A549 (cell line): ENCODE measurements around the gene TYRO3. TPM values are rescaled to one million over a fixed set of nuclear protein-coding genes. Genes with fewer than 3 reads are reported as not detected.
A peak's percentile ranks its signal among the peaks of the same experiment; 100 is the strongest.

Experiments
- ATAC-seq, 2 experiments: fragments of 200-7000 bp in 1 of 2; fragments of >200 bp in 1 of 2; cut with Nextera tagmentation in 1 of 2; cut with Tn5 transposase in 1 of 2; 3 replicates each; pipeline versions ENCODE4 v1.8.0 to v1.9.1; 2018 to 2020; ENCODE audit warnings: mild to moderate bottlenecking in 1 of 2, moderate library complexity in 1 of 2
- CTCF ChIA-PET: fragments of 300-600 bp; sonication (Branson Sonifier 250); formaldehyde crosslinking; extraction: SDS; loops from one replicate; lab custom pipeline; 2021; ENCODE audit warnings: antibody characterized with exemption, inconsistent platforms; lab: Yijun Ruan, JAX
- POLR2A ChIA-PET: fragments of 350-600 bp; formaldehyde crosslinking; extraction: SDS; loops from one replicate; lab custom pipeline; 2021; ENCODE audit warnings: antibody characterized with exemption, inconsistent platforms; lab: Yijun Ruan, JAX
- DNase-seq, 2 experiments: peaks; one replicate each; pipeline versions ENCODE4 v3.0.0 to v3.0.0-alpha.2; 2011 to 2016; ENCODE audit warnings: low read depth in 1 of 2, low spot score in 1 of 2
- FAIRE-seq: peaks from 2 replicates; lab custom pipeline; 2011; peaks lifted over from hg19 to GRCh38; lab: Jason Lieb, UNC
- H3K27ac ChIP-seq, 2 experiments: fragments of >200 bp; sonication (Bioruptor Twin); formaldehyde crosslinking; 3 replicates each; pipeline ENCODE4 v1.5.1; 2016 to 2017
- H3K4me1 ChIP-seq: fragments of >200 bp; sonication (Bioruptor Twin); formaldehyde crosslinking; 3 replicates; pipeline ENCODE4 v1.6.1; 2016
- H3K4me2 ChIP-seq: fragments of >200 bp; sonication (Bioruptor Twin); formaldehyde crosslinking; 3 replicates; pipeline ENCODE4 v1.6.1; 2016
- H3K4me3 ChIP-seq: fragments of >200 bp; sonication (Bioruptor Twin); formaldehyde crosslinking; 3 replicates; pipeline ENCODE4 v1.5.1; 2016
- H3K9me3 ChIP-seq: fragments of >200 bp; sonication (Bioruptor Twin); formaldehyde crosslinking; 3 replicates; pipeline ENCODE4 v1.6.1; 2016
- CHD4 ChIP-seq: fragments of 200-600 bp; sonication (generic); IDR thresholded peaks from 2 replicates; pipeline ENCODE4 v1.6.1; 2016; ENCODE audit warnings: antibody characterized with exemption, mild to moderate bottlenecking, borderline replicate concordance
- EHF ChIP-seq: fragments of 250-450 bp; sonication (Bioruptor Pico); IDR thresholded peaks from 2 replicates; pipeline ENCODE4 v1.5.0; 2020; ENCODE audit warnings: mild to moderate bottlenecking
- FOSL2 ChIP-seq, 2 experiments: fragments of 450-650 bp in 1 of 2; fragments of >200 bp in 1 of 2; sonication (Bioruptor Twin) in 1 of 2; formaldehyde crosslinking; IDR thresholded peaks; 2 replicates each; pipeline versions ENCODE4 v1.5.0 to v1.6.1; 2016 to 2020; ENCODE audit warnings: mild to moderate bottlenecking in 1 of 2, moderate library complexity in 1 of 2
- FOXS1 ChIP-seq: fragments of 250-450 bp; sonication (Bioruptor Pico); IDR thresholded peaks from 2 replicates; pipeline ENCODE4 v1.5.0; 2020; ENCODE audit warnings: mild to moderate bottlenecking, moderate library complexity
- HEYL ChIP-seq: fragments of 250-450 bp; sonication (Bioruptor Pico); IDR thresholded peaks from 2 replicates; pipeline ENCODE4 v1.8.0; 2021; ENCODE audit warnings: mild to moderate bottlenecking, moderate library complexity
- HOXA7 ChIP-seq: fragments of 250-450 bp; sonication (Bioruptor Pico); IDR thresholded peaks from 2 replicates; pipeline ENCODE4 v1.5.0; 2020; ENCODE audit warnings: mild to moderate bottlenecking, moderate library complexity
- JUN ChIP-seq, 2 experiments: fragments of >200 bp; sonication (Bioruptor Twin); formaldehyde crosslinking; IDR thresholded peaks; 2 replicates in 1 of 2; 3 replicates in 1 of 2; pipeline ENCODE4 v1.6.1; 2016 to 2017
- NPAS2 ChIP-seq: fragments of 250-450 bp; sonication (Bioruptor Pico); IDR thresholded peaks from 2 replicates; pipeline ENCODE4 v1.8.0; 2022; ENCODE audit warnings: mild to moderate bottlenecking, moderate library complexity, borderline replicate concordance
- POLR2A ChIP-seq: IDR thresholded peaks from 2 replicates; pipeline ENCODE4 v1.6.1; 2012; ENCODE audit warnings: mild to moderate bottlenecking, low read length
- POLR2AphosphoS2 ChIP-seq: conservative IDR thresholded peaks from 2 replicates; pipeline ENCODE4 v1.6.1; 2012; ENCODE audit warnings: low read length, improper control_type of control experiment, inconsistent platforms
- RAD21 ChIP-seq, 2 experiments: fragments of >200 bp in 1 of 2; sonication (Bioruptor Twin) in 1 of 2; formaldehyde crosslinking in 1 of 2; IDR thresholded peaks in 1 of 2; conservative IDR thresholded peaks in 1 of 2; 2 replicates in 1 of 2; 3 replicates in 1 of 2; pipeline ENCODE4 v1.6.1; 2012 to 2018; ENCODE audit warnings: inconsistent platforms in 1 of 2
- RCOR1 ChIP-seq: fragments of 150-350 bp; IDR thresholded peaks from 2 replicates; pipeline ENCODE4 v1.6.1; 2014; ENCODE audit warnings: antibody characterized with exemption, low read length, low read depth
- TP53 ChIP-seq: fragments of 250-450 bp; sonication (Bioruptor Pico); IDR thresholded peaks from 2 replicates; pipeline ENCODE4 v1.5.0; 2021; ENCODE audit warnings: mild to moderate bottlenecking, moderate library complexity
- WGBS: methylation state at CpG from one replicate; pipeline ENCODE4 v1.1.6; 2017; ENCODE audit errors: missing lambda C conversion rate; 5-methylcytosine and 5-hydroxymethylcytosine counted together
- polyA plus RNA-seq, 4 experiments: library from polyadenylated mRNA; depleted of rRNA in 3 of 4; stranded (reverse); fragments of >200 nt; fragmentation: RNase III in 1 of 4; extraction: RNeasy Plus Mini Kit Qiagen cat#74134 plus additional on column Dnase treatment in 1 of 4; gene quantifications; 2 replicates in 3 of 4; 3 replicates in 1 of 4; pipeline ENCODE4 v1.2.3, GENCODE V29; 2011 to 2017
- TF ChIP-seq, protein P1 (sequence below): fragments of 150-350 bp; IDR thresholded peaks from 2 replicates; pipeline ENCODE4 v1.6.1; 2014; ENCODE audit warnings: low read depth, mild to moderate bottlenecking, low read length

TYRO3 gene
- polyA plus RNA-seq, 2 of the 4 experiments (the other 2 are of a cell fraction), result 7.6 to 8.1 TPM

- POLR2A ChIA-PET, result interaction anchor here (2.7 kb wide), 1 partner anchor 12 kb away, joined by 7 read pairs; no protein-coding TSS in a partner anchor
- CTCF ChIA-PET, result no interaction called here
- peaks cover 5% of the 10 kb centered on the region; the same call in 1 of the 3 replicates for H3K4me1 ChIP-seq
- ATAC-seq (no peak), FAIRE-seq (no peak), DNase-seq (no peak)
- H3K4me2 ChIP-seq, result no peak overlapping the region
- 94% methylated on average over 1 of the region's 1 CpG for WGBS
- H3K4me3 ChIP-seq, result no peak overlapping the region
- no peak overlapping the region for H3K27ac ChIP-seq
- TF ChIP-seq RAD21 (conservative IDR thresholded peaks at IDR 0.05 in 1 of 2, IDR thresholded peaks at IDR 0.05 in 1 of 2) (no peak), RCOR1 (no peak), FOSL2 (IDR thresholded peaks at IDR 0.05) (no peak), FOSL2 (CRISPR knock-in tag; IDR thresholded peaks at IDR 0.05) (no peak), FOXS1 (CRISPR knock-in tag) (no peak), NPAS2 (CRISPR knock-in tag) (no peak)
- TF ChIP-seq, protein P1, sequence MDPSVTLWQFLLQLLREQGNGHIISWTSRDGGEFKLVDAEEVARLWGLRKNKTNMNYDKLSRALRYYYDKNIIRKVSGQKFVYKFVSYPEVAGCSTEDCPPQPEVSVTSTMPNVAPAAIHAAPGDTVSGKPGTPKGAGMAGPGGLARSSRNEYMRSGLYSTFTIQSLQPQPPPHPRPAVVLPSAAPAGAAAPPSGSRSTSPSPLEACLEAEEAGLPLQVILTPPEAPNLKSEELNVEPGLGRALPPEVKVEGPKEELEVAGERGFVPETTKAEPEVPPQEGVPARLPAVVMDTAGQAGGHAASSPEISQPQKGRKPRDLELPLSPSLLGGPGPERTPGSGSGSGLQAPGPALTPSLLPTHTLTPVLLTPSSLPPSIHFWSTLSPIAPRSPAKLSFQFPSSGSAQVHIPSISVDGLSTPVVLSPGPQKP, result no peak
- no peaks in the 10 kb centered on the region for H3K9me3 ChIP-seq
Measured at GRCh38 chr15:41609123-41609522, 50.1 kb downstream of the TYRO3 start.

GRCh38 chr15:41610048-41610447 is 51.0 kb downstream of the TYRO3 start:
- Histone ChIP-seq H3K4me1 (no peaks in the 10 kb centered on the region), H3K27ac (no peak overlapping the region), H3K9me3 (no peaks in the 10 kb centered on the region), H3K4me3 (no peak overlapping the region), H3K4me2 (no peak overlapping the region)
- ATAC-seq, result no peak
- WGBS, result 56% methylated on average over 4 of the region's 4 CpGs
- POLR2A ChIA-PET, result interaction anchor here (2.7 kb wide), 1 partner anchor 12 kb away, joined by 7 read pairs; no protein-coding TSS in a partner anchor
- no peak for DNase-seq
- CTCF ChIA-PET, result interaction anchor here (0.6 kb wide), 1 partner anchor 99 kb away, joined by 3 read pairs; no protein-coding TSS in a partner anchor
- TF ChIP-seq POLR2AphosphoS2 (no peak), HOXA7 (no peak), JUN (IDR thresholded peaks at IDR 0.05) (no peak), EHF (CRISPR knock-in tag) (no peak), RAD21 (conservative IDR thresholded peaks at IDR 0.05 in 1 of 2, IDR thresholded peaks at IDR 0.05 in 1 of 2) (no peak), TP53 (no peak), CHD4 (no peak)
- FAIRE-seq, result no peak

- WGBS, result 28% methylated on average over 11 of the region's 18 CpGs
- Histone ChIP-seq H3K4me1 (0 out of 3 replicates have a peak, but pooled peaks cover 3% of the 10 kb centered on the region), H3K4me2 (peak overlapping the region; percentile 93), H3K4me3 (peak overlapping the region; percentile 58)
- DNase-seq (peak in 1 of 2 experiments; percentile 14), ATAC-seq (no peak; a peak in 2 of 6 replicates)
- TF ChIP-seq HEYL, result no peak
- TF ChIP-seq POLR2A, result 0 out of 2 replicates have a peak, but pooled peaks have one; percentile 49
- no peak for TF ChIP-seq POLR2AphosphoS2
- TF ChIP-seq, all 56 proteins: peak for 1
- FAIRE-seq, result no peak
- POLR2A ChIA-PET, result interaction anchor here (1.0 to 1.7 kb wide), 6 partner anchors 12 to 155 kb away, joined by 5 to 7 read pairs (median 6); partner anchors contain the start of genes MAPKBP1 and RPAP1
- peak overlapping the region; percentile 98 for H3K27ac ChIP-seq
- no peaks in the 10 kb centered on the region for H3K9me3 ChIP-seq
- CTCF ChIA-PET, result interaction anchor here (0.5 to 1.7 kb wide), 4 partner anchors 8 to 276 kb away, joined by 3 to 7 read pairs (median 4); no protein-coding TSS in a partner anchor
Measured at GRCh38 chr15:41620536-41621199, 61.7 kb downstream of the TYRO3 start.
